Esophagus (tissue), 2 donors: ENCODE measurements around the gene TMEM178B. TPM values are rescaled to one million over a fixed set of nuclear protein-coding genes. Genes with fewer than 3 reads are reported as not detected.

ENCODE experiments used
- H3K27ac ChIP-seq, 2 donors: one replicate each; pipeline ENCODE4 v1.5.1; 2013; ENCODE audit warnings: low read depth in 2 of 2, mild to moderate bottlenecking in 2 of 2, inconsistent platforms in 1 of 2, low read length in 1 of 2, moderate library complexity in 1 of 2
- H3K27me3 ChIP-seq, 2 donors: one replicate each; pipeline ENCODE4 v1.6.1; 2013; ENCODE audit warnings: low read length in 2 of 2, control low read depth in 1 of 2, mild to moderate bottlenecking in 1 of 2; ENCODE audit not compliant: insufficient read depth in 2 of 2, control insufficient read depth in 1 of 2
- H3K36me3 ChIP-seq, 2 donors: one replicate each; pipeline ENCODE4 v1.6.1; 2013; ENCODE audit warnings: low read length in 1 of 2; ENCODE audit not compliant: control insufficient read depth in 2 of 2, insufficient read depth in 2 of 2
- H3K4me1 ChIP-seq, 2 donors: one replicate each; pipeline ENCODE4 v1.6.1; 2013; ENCODE audit warnings: low read length in 1 of 2; ENCODE audit not compliant: control insufficient read depth in 2 of 2, insufficient read depth in 2 of 2
- H3K4me3 ChIP-seq, 2 donors: one replicate each; pipeline ENCODE4 v1.5.1; 2013; ENCODE audit warnings: low read length in 2 of 2, mild to moderate bottlenecking in 2 of 2, low read depth in 1 of 2, moderate library complexity in 1 of 2
- H3K9me3 ChIP-seq, 2 donors: one replicate each; pipeline ENCODE4 v1.6.1; 2013; ENCODE audit warnings: mild to moderate bottlenecking in 2 of 2, low read depth in 1 of 2, low read length in 1 of 2, moderate library complexity in 1 of 2; ENCODE audit not compliant: control insufficient read depth in 2 of 2, insufficient read depth in 1 of 2
- WGBS, 2 donors: extraction: QIAGEN DNeasy Blood & Tissue Kit; methylation state at CpG; one replicate each; pipeline ENCODE4 v1.1.7; 2013; 5-methylcytosine and 5-hydroxymethylcytosine counted together
- polyA plus RNA-seq, 2 donors: library from polyadenylated mRNA; stranded (reverse); fragments of 200-250 nt; gene quantifications; one replicate each; pipeline ENCODE4 v1.2.3, GENCODE V29; 2013
- donor health status: healthy with polysubstance abuse.
- donor health status: Bipolar disorder and iron deficiency.

TMEM178B gene
- polyA plus RNA-seq, 2 donors = 0.21 to 0.26 TPM

- H3K9me3 ChIP-seq = no peaks in the 10 kb centered on the region
- no peak overlapping the region for H3K4me3 ChIP-seq
- 57 to 72% methylated on average over 3 of the region's 3 CpGs for WGBS, 2 donors
- no peak overlapping the region for H3K27ac ChIP-seq
- no peaks in the 10 kb centered on the region for H3K27me3 ChIP-seq
- no peaks in the 10 kb centered on the region for H3K36me3 ChIP-seq
- peaks cover 0 to 5% of the 10 kb centered on the region in 2 donors for H3K4me1 ChIP-seq
Measured at GRCh38 chr7:141359262-141359661, 285.4 kb downstream of the TMEM178B start.

- H3K27me3 ChIP-seq = no peaks in the 10 kb centered on the region
- 85% methylated on average over 5 of the region's 5 CpGs for WGBS, 2 donors
Measured at GRCh38 chr7:141359740-141360415, 286.0 kb downstream of the TMEM178B start.

GRCh38 chr7:141360416-141360760 is 286.5 kb downstream of the TMEM178B start:
- H3K36me3 ChIP-seq = no peaks in the 10 kb centered on the region
- H3K4me3 ChIP-seq = no peak overlapping the region
- H3K4me1 ChIP-seq = peaks cover 0 to under 1% of the 10 kb centered on the region in 2 donors
- H3K27me3 ChIP-seq = no peaks in the 10 kb centered on the region
- 75 to 82% methylated on average over 3 of the region's 3 CpGs for WGBS, 2 donors
- H3K27ac ChIP-seq = no peak overlapping the region
- no peaks in the 10 kb centered on the region for H3K9me3 ChIP-seq

More at GRCh38 chr7:141359740-141360415, 286.0 kb downstream of the TMEM178B start:
- Histone ChIP-seq H3K9me3 (no peaks in the 10 kb centered on the region), H3K4me1 (peaks cover 0 to 5% of the 10 kb centered on the region in 2 donors), H3K4me3 (no peak overlapping the region), H3K27ac (no peak overlapping the region), H3K36me3 (no peaks in the 10 kb centered on the region)

GRCh38 chr7:141360803-141361202 is 286.9 kb downstream of the TMEM178B start:
- no peak overlapping the region for H3K27ac ChIP-seq
- H3K4me1 ChIP-seq = no peaks in the 10 kb centered on the region
- no peaks in the 10 kb centered on the region for H3K36me3 ChIP-seq
- H3K27me3 ChIP-seq = no peaks in the 10 kb centered on the region
- H3K4me3 ChIP-seq = no peak overlapping the region
- WGBS, 2 donors = 67 to 75% methylated on average over 1 of the region's 1 CpG
- no peaks in the 10 kb centered on the region for H3K9me3 ChIP-seq

- no peaks in the 10 kb centered on the region for H3K27me3 ChIP-seq
- 66 to 72% methylated on average over 2 of the region's 2 CpGs for WGBS, 2 donors
- no peaks in the 10 kb centered on the region for H3K9me3 ChIP-seq
Measured at GRCh38 chr7:141361479-141361878, 287.6 kb downstream of the TMEM178B start.

GRCh38 chr7:141361960-141362359 is 288.1 kb downstream of the TMEM178B start:
- WGBS, 2 donors = 86 to 89% methylated on average over 4 of the region's 4 CpGs
- Histone ChIP-seq H3K27ac (no peak overlapping the region), H3K4me3 (no peak overlapping the region), H3K9me3 (no peaks in the 10 kb centered on the region), H3K4me1 (no peaks in the 10 kb centered on the region), H3K36me3 (no peaks in the 10 kb centered on the region), H3K27me3 (no peaks in the 10 kb centered on the region)

More at GRCh38 chr7:141361479-141361878, 287.6 kb downstream of the TMEM178B start:
- H3K4me1 ChIP-seq = no peaks in the 10 kb centered on the region
- H3K4me3 ChIP-seq = no peak overlapping the region
- no peaks in the 10 kb centered on the region for H3K36me3 ChIP-seq
- no peak overlapping the region for H3K27ac ChIP-seq

- 45 to 65% methylated on average over 13 of the region's 13 CpGs for WGBS, 2 donors
- no peak overlapping the region for H3K4me3 ChIP-seq
- H3K27me3 ChIP-seq = no peaks in the 10 kb centered on the region
- H3K27ac ChIP-seq = no peak overlapping the region
- H3K4me1 ChIP-seq = no peaks in the 10 kb centered on the region
- no peaks in the 10 kb centered on the region for H3K36me3 ChIP-seq
- no peaks in the 10 kb centered on the region for H3K9me3 ChIP-seq
Measured at GRCh38 chr7:141362580-141363435, 288.9 kb downstream of the TMEM178B start.

- no peak overlapping the region for H3K27ac ChIP-seq
- no peaks in the 10 kb centered on the region for H3K36me3 ChIP-seq
- H3K4me3 ChIP-seq = no peak overlapping the region
- WGBS, 2 donors = 96 to 97% methylated on average over 2 of the region's 2 CpGs
- no peaks in the 10 kb centered on the region for H3K27me3 ChIP-seq
- H3K9me3 ChIP-seq = no peaks in the 10 kb centered on the region
- no peaks in the 10 kb centered on the region for H3K4me1 ChIP-seq
Measured at GRCh38 chr7:141363748-141364147, 289.9 kb downstream of the TMEM178B start.

- H3K36me3 ChIP-seq = no peaks in the 10 kb centered on the region
- no peaks in the 10 kb centered on the region for H3K27me3 ChIP-seq
- no peaks in the 10 kb centered on the region for H3K9me3 ChIP-seq
- H3K4me3 ChIP-seq = no peak overlapping the region
- no peak overlapping the region for H3K27ac ChIP-seq
- WGBS, 2 donors = 30 to 37% methylated on average over 6 of the region's 6 CpGs
- peaks cover 0 to 2% of the 10 kb centered on the region in 2 donors for H3K4me1 ChIP-seq
Measured at GRCh38 chr7:141366091-141366621, 292.3 kb downstream of the TMEM178B start.
